HepG2 (cell line): ENCODE data around the gene NOX3. TPM values are rescaled to one million over a fixed set of nuclear protein-coding genes. Genes with fewer than 3 reads are reported as not detected.

Experiments
- DMAP1 ChIP-seq: IDR thresholded peaks from 2 replicates; pipeline ENCODE4 v1.6.1; 2016
- FOXM1 ChIP-seq: sonication (generic); formaldehyde crosslinking; IDR thresholded peaks from 2 replicates; pipeline ENCODE4 v1.5.0; 2020; ENCODE audit warnings: missing genetic modification reagents
- GTF3A ChIP-seq: sonication (generic); formaldehyde crosslinking; conservative IDR thresholded peaks from 2 replicates; pipeline ENCODE4 v1.4.0; 2020; ENCODE audit warnings: mild to moderate bottlenecking, missing genetic modification reagents
- HNRNPK ChIP-seq: fragments of 200-400 bp; formaldehyde crosslinking; IDR thresholded peaks from 2 replicates; pipeline ENCODE4 v1.6.1; 2018; ENCODE audit warnings: low read length, low read depth, moderate library complexity, mild to moderate bottlenecking; ENCODE audit not compliant: poor library complexity, severe bottlenecking
- NAIF1 ChIP-seq: sonication (generic); formaldehyde crosslinking; IDR thresholded peaks from 2 replicates; pipeline ENCODE4 v1.5.0; 2020; ENCODE audit warnings: mild to moderate bottlenecking, missing genetic modification reagents, borderline replicate concordance
- NFIC ChIP-seq: IDR thresholded peaks from 2 replicates; pipeline ENCODE4 v1.6.1; 2012; ENCODE audit warnings: mild to moderate bottlenecking, low read length, inconsistent platforms
- REXO4 ChIP-seq: sonication (generic); formaldehyde crosslinking; IDR thresholded peaks from 2 replicates; pipeline ENCODE4 v1.8.0; 2022; ENCODE audit warnings: missing genetic modification reagents, mild to moderate bottlenecking, borderline replicate concordance
- ZNF33B ChIP-seq: sonication (generic); formaldehyde crosslinking; IDR thresholded peaks from 2 replicates; pipeline ENCODE4 v1.5.1; 2020; ENCODE audit warnings: mild to moderate bottlenecking, missing genetic modification reagents
- ZNF615 ChIP-seq: sonication (generic); formaldehyde crosslinking; IDR thresholded peaks from 2 replicates; pipeline ENCODE4 v1.5.0; 2020; ENCODE audit warnings: mild to moderate bottlenecking, missing genetic modification reagents, borderline replicate concordance
- ZNF790 ChIP-seq: sonication (generic); formaldehyde crosslinking; IDR thresholded peaks from 2 replicates; pipeline ENCODE4 v1.8.0; 2022; ENCODE audit warnings: missing genetic modification reagents, mild to moderate bottlenecking, borderline replicate concordance
- polyA plus RNA-seq, 8 experiments: library from polyadenylated mRNA; depleted of rRNA in 3 of 8; stranded (reverse) in 7 of 8; unstranded in 1 of 8; fragments of >200 nt; fragmentation: Illumina TruSeq in 4 of 8; extraction: Trizol in 4 of 8; gene quantifications; 2 replicates each; pipeline versions ENCODE4 v1.2.1 to v1.2.3, GENCODE V29; 2011 to 2016; ENCODE audit warnings: low read depth in 4 of 8, missing spikeins in 1 of 8, mixed read lengths in 1 of 8; ENCODE audit not compliant: insufficient read depth in 1 of 8
- total RNA-seq, 5 experiments: library from RNA; depleted of rRNA; stranded (reverse); fragments of >200 nt; fragmentation: Illumina TruSeq; extraction: Trizol; gene quantifications; 2 replicates each; pipeline ENCODE4 v1.2.3, GENCODE V29; 2016; ENCODE audit warnings: low read depth in 1 of 5
- TF ChIP-seq, protein P1 (sequence below): sonication (generic); formaldehyde crosslinking; IDR thresholded peaks from 2 replicates; pipeline ENCODE4 v1.4.0; 2020; ENCODE audit warnings: missing genetic modification reagents, borderline replicate concordance
- TF ChIP-seq, protein P2 (sequence below): sonication (generic); formaldehyde crosslinking; IDR thresholded peaks from 2 replicates; pipeline ENCODE4 v1.4.0; 2020; ENCODE audit warnings: mild to moderate bottlenecking, missing genetic modification reagents
- TF ChIP-seq, protein P3 (sequence below): sonication (generic); formaldehyde crosslinking; IDR thresholded peaks from 2 replicates; pipeline ENCODE4 v1.8.1; 2023; ENCODE audit warnings: mild to moderate bottlenecking, inconsistent platforms, moderate library complexity, missing genetic modification reagents, borderline replicate concordance
- TF ChIP-seq, protein P4 (sequence below): sonication (generic); formaldehyde crosslinking; IDR thresholded peaks from 2 replicates; pipeline ENCODE4 v1.9.0; 2022; ENCODE audit warnings: low read depth, missing genetic modification reagents
- TF ChIP-seq, protein P5 (sequence below): sonication (generic); formaldehyde crosslinking; IDR thresholded peaks from 2 replicates; pipeline ENCODE4 v1.4.0; 2020; ENCODE audit warnings: missing genetic modification reagents

Gene NOX3
- total and polyA plus RNA-seq, 2 of the 13 experiments (the other 11 are each of a cell fraction or from before 2014, with no cell fraction given), result 0.09 to 0.18 TPM

DNA sequence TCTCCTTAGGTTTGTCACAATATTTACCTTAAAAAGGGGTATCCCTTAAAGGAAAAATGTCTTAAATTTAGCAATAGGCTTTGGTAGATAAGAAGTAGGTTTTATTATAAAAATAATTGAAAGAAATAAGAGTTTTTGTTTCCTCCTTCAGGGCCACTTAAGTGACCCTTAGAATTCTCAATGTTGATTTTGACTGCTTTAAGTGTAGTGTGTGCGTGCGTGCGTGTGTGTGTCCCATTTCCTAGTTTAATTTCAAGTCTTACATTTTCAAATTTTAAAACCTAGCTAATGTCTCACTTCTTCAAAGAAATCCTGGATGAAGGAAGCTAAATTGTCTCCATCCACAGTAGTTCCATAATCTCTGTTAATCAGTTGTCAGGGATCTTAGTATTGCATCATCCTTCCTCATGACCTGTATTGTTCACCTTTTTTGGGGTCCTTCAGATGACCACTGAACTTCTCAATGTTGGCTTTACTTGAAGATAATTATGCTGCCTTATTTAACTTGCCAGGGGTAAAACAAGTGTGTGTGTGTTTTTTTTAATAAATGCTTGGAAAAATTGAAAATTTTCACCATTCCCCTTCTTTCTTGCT lies 90.7 kb downstream of the NOX3 start (continued):
- TF ChIP-seq ZNF615 (no peak), REXO4 (CRISPR knock-in tag) (no peak), NFIC (no peak), HNRNPK (no peak), NAIF1 (CRISPR knock-in tag) (no peak), ZNF790 (CRISPR knock-in tag) (no peak), DMAP1 (no peak), ZNF33B (no peak), FOXM1 (no peak), GTF3A (CRISPR knock-in tag) (no peak)
- TF ChIP-seq, protein P1, sequence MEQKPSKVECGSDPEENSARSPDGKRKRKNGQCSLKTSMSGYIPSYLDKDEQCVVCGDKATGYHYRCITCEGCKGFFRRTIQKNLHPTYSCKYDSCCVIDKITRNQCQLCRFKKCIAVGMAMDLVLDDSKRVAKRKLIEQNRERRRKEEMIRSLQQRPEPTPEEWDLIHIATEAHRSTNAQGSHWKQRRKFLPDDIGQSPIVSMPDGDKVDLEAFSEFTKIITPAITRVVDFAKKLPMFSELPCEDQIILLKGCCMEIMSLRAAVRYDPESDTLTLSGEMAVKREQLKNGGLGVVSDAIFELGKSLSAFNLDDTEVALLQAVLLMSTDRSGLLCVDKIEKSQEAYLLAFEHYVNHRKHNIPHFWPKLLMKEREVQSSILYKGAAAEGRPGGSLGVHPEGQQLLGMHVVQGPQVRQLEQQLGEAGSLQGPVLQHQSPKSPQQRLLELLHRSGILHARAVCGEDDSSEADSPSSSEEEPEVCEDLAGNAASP (CRISPR knock-in tag), result no peak
- TF ChIP-seq, protein P2, sequence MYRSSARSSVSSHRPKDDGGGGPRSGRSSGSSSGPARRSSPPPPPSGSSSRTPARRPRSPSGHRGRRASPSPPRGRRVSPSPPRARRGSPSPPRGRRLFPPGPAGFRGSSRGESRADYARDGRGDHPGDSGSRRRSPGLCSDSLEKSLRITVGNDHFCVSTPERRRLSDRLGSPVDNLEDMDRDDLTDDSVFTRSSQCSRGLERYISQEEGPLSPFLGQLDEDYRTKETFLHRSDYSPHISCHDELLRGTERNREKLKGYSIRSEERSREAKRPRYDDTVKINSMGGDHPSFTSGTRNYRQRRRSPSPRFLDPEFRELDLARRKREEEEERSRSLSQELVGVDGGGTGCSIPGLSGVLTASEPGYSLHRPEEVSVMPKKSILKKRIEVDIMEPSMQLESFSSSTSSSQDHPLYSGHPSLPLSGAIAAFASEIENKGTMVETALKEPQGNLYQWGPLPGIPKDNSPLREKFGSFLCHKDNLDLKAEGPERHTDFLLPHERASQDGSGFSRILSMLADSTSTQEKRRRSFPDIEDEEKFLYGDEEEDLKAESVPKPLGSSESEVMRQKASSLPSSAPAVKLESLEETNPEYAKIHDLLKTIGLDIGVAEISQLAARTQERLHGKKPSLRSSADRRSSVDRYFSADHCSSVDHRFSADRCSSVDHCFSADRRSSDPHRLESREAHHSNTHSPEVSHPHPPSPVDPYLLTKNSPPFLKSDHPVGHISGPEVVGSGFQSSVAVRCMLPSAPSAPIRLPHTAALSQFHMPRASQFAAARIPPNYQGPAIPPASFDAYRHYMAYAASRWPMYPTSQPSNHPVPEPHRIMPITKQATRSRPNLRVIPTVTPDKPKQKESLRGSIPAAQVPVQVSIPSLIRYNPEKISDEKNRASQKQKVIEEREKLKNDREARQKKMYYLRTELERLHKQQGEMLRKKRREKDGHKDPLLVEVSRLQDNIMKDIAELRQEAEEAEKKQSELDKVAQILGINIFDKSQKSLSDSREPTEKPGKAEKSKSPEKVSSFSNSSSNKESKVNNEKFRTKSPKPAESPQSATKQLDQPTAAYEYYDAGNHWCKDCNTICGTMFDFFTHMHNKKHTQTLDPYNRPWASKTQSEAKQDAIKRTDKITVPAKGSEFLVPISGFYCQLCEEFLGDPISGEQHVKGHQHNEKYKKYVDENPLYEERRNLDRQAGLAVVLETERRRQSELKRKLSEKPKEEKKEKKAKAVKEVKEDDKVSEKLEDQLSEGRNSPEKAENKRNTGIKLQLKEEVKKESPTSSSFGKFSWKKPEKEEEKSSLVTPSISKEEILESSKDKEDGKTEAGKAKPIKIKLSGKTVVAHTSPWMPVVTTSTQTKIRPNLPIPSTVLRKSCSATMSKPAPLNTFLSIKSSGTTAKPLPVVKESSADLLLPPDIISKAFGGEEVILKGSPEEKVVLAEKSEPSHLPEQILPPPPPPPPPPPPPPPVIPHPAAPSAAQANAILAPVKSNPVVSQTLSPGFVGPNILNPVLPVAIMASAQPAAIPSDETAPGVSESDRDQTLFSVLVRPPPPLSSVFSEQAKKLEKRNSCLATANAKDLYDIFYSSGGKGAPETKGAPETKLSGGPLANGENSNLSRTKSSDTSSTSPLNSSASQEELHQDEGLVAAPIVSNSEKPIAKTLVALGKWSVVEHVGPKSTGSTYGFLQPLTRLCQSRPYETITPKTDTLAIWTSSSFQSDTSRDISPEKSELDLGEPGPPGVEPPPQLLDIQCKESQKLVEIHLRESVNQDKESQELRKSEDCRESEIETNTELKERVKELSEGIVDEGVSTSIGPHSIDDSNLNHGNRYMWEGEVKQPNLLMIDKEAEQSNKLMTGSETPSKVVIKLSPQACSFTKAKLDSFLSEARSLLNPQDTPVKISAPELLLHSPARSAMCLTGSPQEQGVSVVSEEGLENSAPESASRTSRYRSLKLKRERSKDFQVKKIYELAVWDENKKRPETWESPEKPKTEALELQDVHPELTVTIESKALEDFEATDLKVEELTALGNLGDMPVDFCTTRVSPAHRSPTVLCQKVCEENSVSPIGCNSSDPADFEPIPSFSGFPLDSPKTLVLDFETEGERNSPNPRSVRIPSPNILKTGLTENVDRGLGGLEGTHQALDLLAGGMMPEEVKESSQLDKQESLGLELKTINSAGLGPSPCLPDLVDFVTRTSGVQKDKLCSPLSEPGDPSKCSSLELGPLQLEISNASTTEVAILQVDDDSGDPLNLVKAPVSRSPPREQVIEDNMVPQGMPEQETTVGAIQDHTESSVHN, result no peak
- TF ChIP-seq, protein P3, sequence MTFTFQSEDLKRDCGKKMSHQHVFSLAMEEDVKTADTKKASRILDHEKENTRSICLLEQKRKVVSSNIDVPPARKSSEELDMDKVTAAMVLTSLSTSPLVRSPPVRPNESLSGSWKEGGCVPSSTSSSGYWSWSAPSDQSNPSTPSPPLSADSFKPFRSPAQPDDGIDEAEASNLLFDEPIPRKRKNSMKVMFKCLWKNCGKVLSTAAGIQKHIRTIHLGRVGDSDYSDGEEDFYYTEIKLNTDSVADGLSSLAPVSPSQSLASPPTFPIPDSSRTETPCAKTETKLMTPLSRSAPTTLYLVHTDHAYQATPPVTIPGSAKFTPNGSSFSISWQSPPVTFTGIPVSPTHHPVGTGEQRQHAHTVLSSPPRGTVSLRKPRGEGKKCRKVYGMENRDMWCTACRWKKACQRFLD, result no peak
- TF ChIP-seq, protein P4, sequence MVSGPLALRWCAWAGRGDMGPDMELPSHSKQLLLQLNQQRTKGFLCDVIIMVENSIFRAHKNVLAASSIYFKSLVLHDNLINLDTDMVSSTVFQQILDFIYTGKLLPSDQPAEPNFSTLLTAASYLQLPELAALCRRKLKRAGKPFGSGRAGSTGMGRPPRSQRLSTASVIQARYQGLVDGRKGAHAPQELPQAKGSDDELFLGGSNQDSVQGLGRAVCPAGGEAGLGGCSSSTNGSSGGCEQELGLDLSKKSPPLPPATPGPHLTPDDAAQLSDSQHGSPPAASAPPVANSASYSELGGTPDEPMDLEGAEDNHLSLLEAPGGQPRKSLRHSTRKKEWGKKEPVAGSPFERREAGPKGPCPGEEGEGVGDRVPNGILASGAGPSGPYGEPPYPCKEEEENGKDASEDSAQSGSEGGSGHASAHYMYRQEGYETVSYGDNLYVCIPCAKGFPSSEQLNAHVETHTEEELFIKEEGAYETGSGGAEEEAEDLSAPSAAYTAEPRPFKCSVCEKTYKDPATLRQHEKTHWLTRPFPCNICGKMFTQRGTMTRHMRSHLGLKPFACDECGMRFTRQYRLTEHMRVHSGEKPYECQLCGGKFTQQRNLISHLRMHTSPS (CRISPR knock-in tag), result no peak
- TF ChIP-seq, protein P5, sequence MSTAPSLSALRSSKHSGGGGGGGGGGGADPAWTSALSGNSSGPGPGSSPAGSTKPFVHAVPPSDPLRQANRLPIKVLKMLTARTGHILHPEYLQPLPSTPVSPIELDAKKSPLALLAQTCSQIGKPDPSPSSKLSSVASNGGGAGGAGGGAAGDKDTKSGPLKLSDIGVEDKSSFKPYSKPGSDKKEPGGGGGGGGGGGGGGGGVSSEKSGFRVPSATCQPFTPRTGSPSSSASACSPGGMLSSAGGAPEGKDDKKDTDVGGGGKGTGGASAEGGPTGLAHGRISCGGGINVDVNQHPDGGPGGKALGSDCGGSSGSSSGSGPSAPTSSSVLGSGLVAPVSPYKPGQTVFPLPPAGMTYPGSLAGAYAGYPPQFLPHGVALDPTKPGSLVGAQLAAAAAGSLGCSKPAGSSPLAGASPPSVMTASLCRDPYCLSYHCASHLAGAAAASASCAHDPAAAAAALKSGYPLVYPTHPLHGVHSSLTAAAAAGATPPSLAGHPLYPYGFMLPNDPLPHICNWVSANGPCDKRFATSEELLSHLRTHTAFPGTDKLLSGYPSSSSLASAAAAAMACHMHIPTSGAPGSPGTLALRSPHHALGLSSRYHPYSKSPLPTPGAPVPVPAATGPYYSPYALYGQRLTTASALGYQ (CRISPR knock-in tag), result no peak
